KG1 (cell line): ENCODE measurements around the gene PLXDC1.
"Not testable (repeated sequence)": the region's sequence is repeated elsewhere in the genome, so short reads cannot be mapped to it uniquely, and the experiment has no call there.

Experiments used
- DNase-seq: peaks from one replicate; lab custom pipeline; 2025; lab: John Stamatoyannopoulos, UW

Gene PLXDC1

GRCh38 chr17:39125143-39125875 lies 26.1 kb downstream of the PLXDC1 start:
- DNase-seq: no peak

GRCh38 chr17:39123627-39124026 lies 27.8 kb downstream of the PLXDC1 start:
- no peak for DNase-seq

DNA sequence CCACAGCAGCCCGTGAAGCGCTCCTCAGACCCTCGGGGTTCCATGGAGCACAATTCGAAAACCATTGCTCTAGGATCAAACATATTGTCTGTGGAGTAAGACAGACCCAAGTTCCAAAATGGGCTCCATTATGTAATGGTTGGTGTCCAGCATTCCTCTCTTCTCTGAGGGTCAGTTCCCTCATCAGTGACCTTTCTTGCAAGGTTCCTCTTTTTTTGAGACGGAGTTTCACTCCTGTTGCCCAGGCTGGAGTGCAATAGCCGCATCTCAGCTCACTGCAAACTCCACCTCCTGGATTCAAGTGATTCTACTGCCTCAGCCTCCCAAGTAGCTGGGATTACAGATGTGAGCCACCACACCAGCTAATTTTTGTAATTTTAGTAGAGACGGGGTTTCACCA lies 28.4 kb downstream of the PLXDC1 start:
- DNase-seq: no peak

DNA sequence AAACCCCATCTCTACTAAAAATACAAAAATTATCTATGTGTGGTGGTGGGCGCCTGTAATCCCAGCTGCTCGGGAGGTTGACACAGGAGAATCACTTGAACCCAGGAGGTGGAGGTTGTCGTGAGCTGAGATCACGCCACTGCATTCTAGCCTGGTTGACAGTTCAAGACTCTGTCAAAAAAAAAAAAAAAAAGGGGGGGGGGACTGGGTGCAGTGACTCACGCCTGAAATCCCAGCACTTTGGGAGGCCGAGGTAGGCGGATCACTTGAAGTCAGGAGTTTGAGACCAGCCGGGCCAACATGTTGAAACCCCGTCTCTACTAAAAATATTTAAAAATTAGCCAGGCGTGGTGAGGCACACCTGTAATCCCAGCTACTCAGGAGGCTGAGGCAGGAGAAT lies 29.5 kb downstream of the PLXDC1 start:
- DNase-seq: not testable (repeated sequence)

DNA sequence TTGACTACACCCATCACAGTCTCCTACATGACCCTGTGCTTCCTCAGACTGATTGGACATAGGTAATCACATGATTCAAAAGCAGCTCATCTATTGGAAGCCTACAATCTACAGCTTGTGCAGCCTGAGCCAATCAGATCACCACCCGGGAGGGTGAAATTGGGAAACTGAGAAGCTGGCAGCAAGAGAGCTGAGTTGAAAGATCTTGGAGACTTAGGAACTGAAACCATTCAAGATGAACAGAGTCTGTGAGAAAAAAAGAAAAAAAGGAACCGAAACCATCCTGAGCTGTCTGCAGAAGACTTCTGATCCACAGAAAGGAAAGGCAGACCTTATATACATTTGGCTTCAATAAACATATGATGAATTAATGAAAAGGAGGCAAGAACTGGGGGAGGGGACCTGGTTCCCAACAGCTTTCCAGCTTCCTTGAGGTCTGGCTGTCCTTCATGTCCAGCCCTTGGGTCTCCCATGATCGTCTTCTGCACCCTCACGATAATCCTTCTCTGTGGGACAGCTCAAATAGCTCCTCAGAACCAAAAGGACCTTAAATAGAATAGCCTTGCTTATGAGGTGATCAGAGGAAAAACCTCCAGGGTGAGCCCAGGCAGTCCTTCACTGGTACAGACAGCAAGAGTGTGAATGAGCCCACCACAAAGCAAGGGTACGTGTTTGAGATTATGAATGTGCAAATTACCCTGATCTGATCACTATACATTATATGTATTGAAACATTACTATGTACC lies 32.6 kb downstream of the PLXDC1 start:
- DNase-seq: no peak

DNA sequence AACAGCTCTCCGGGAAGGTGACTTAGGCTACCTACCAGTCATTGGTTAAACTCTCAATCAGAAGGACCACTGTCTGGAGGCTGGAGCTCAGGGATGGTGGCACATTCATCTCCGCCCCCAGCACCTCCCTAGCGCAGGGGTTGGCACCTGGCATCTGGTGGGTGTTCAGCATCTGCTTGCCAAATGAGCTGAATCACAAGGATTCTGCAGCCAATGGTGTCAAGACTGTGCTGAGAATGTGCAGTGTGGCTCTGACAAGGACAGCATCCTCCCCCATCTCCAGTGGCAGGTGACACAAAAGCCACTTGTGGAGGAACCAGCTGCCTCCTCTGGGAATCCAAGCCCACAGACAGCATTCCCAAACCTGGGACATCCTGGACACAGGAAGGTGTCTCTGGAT lies 35.2 kb downstream of the PLXDC1 start:
- no peak for DNase-seq

- no peak for DNase-seq
These were observed 36.3 kb downstream of the PLXDC1 start for GRCh38 chr17:39115135-39115534.

- no peak for DNase-seq
These were observed 36.7 kb downstream of the PLXDC1 start for GRCh38 chr17:39114723-39115122.

GRCh38 chr17:39113871-39114270 lies 37.6 kb downstream of the PLXDC1 start:
- DNase-seq: no peak

GRCh38 chr17:39110435-39111136 lies 40.9 kb downstream of the PLXDC1 start:
- no peak for DNase-seq

DNA sequence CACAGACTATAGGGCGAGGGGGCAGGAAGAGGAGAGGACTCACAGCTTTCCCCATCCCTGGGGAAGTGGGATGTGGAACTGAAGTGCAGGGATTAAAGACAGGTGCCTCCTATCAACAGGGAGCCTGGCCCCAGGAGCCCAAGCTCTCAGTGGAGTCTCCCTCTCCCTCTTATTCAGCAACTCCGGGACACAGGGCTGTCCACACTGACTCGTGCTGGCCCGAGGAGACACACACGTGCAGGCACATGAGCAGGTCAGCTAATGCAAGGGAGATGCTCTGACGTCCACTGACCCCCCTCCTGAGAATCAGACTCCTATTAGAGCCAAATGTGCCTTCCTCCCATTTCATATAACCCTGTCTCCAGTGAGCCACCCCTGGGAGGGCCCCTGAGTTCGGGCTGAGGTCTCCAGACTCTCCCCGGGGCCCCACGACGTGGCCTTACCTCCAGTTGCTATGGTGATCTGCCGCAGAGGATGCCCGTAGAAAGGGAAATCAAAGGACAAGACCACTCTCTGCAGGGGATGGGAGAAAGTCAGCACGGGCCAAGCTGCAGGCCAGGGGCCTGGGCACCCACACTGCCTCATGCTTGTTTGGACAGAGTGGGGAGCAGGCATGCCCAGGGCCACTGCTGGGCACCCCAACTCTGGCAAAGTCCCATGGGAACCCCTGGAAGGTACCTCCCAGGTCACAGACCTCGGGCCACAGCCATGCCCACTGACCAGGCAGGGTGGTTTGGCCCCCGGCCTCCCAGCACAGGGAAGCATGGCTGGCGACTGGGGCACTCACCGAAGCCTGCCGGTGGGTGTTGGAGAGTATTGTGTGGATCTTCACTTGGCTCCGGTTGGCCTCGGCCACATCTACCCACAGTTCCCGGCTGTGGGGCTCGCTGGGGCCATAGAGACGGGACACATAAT lies 42.7 kb downstream of the PLXDC1 start:
- no peak for DNase-seq

GRCh38 chr17:39107973-39108372 lies 43.5 kb downstream of the PLXDC1 start:
- DNase-seq: no peak

- no peak for DNase-seq
These were observed 44.3 kb downstream of the PLXDC1 start for GRCh38 chr17:39107155-39107554.

DNA sequence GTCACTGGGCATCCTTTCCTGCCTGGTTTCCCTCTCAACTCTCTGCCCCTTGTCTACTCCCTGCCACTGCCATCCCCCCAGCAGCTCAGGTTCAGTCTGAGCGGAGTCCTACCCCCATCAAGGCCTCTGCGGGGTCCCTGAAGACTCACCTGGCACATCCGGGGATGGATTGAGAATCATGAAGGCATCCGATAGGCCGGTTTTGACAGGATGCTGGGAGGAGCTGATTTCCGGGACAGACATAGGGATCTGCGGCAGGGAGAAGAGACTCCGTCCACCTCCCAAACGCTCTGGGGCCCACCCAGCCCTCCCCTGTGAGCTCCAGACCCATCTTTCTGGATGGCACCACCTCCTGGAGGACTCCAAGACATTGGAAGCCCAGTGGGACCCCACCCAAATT lies 45.7 kb downstream of the PLXDC1 start:
- no peak for DNase-seq

DNA sequence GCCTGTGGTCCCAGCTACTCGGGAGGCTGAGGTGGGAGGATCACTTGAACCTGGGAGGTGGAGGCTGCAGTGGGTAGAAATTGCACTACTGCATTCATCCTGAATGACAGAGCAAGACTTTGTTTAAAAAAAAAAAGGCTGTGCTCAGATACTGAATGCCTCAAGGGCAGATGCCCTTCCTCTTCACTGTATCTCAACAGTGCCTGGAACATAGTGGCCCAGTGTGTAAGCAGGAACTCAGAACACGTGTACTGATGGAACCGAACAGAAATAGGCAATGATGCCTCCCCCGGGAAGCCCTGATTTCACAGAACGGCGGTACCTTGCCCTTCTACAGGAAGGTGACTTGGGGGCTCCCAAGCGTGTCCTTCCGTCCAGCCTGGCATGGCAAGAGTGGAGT lies 46.8 kb downstream of the PLXDC1 start:
- DNase-seq: no peak

GRCh38 chr17:39104046-39104445 lies 47.4 kb downstream of the PLXDC1 start:
- no peak for DNase-seq

- DNase-seq: no peak
These were observed 50.3 kb downstream of the PLXDC1 start for GRCh38 chr17:39101091-39101490.

GRCh38 chr17:39100530-39100929 lies 50.9 kb downstream of the PLXDC1 start:
- no peak for DNase-seq

GRCh38 chr17:39099663-39100286 lies 51.7 kb downstream of the PLXDC1 start:
- DNase-seq: no peak

DNA sequence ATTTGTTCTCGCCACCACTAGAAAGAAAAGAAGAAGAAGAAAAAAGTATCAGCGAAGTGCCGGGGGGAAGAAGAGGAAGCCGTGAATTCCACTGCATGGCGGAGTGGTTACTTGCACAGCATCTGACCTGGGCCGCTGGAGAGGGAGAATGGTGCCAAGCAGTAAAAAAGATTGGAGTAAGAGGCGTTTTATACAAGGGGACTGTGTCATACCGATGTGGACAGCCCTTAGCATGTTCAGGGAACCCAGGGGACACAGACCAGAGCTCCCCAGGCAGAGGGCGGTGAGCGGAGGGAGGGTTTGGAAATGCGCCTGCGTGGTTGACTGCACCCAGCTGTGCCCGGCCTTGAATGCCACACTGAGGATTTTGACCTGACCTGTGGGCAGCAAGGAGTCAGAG lies 52.8 kb downstream of the PLXDC1 start:
- DNase-seq: no peak

- DNase-seq: no peak
These were observed 53.9 kb downstream of the PLXDC1 start for GRCh38 chr17:39097537-39097936.

DNA sequence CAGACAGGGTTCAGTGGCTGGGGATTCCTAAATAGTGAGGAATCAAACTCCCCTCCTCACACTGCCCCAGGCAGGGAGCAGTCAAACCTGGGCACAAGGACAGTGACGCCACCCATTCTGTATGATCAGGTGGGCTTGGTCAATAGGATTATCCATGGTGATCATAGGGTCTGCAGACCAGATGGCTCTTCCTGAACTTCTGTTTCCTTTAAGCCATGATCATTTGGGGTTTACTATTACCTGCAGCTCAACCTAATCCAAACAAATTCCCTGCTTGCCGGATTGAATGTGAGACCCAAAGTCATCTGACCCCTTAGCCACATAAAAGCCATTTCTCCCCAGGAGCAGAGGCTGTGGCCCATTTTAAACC lies 54.3 kb downstream of the PLXDC1 start:
- DNase-seq: no peak
